Psoas muscle (tissue), 8 donors: ENCODE results near the gene TCTA. TPM values are rescaled to one million over a fixed set of nuclear protein-coding genes. Genes with fewer than 3 reads are reported as not detected.
A peak's percentile ranks its signal among the peaks of the same experiment; 100 is the strongest.

ENCODE experiments used
- ATAC-seq, 4 donors: fragments of 200-7000 bp; cut with Tn5 transposase; one replicate each; pipeline ENCODE4 v1.9.1; 2020; ENCODE audit warnings: moderate library complexity in 3 of 4, mild to moderate bottlenecking in 2 of 4
- DNase-seq, 2 donors: peaks; one replicate each; pipeline ENCODE4 v3.0.0-alpha.2; 2020
- H3K27ac ChIP-seq: fragments of 200-600 bp; one replicate; pipeline ENCODE4 v1.8.0; 2022
- H3K27me3 ChIP-seq, 3 donors: fragments of 200-600 bp in 1 of 3; one replicate each; pipeline versions ENCODE4 v1.6.1 to v1.8.0; 2013 to 2022; ENCODE audit warnings: low read length in 2 of 3, mild to moderate bottlenecking in 2 of 3, moderate library complexity in 1 of 3; ENCODE audit not compliant: insufficient read depth in 3 of 3
- H3K36me3 ChIP-seq, 2 donors: fragments of 200-600 bp in 1 of 2; one replicate each; pipeline versions ENCODE4 v1.6.1 to v1.8.0; 2013 to 2022; ENCODE audit warnings: low read depth in 1 of 2, mild to moderate bottlenecking in 1 of 2, moderate library complexity in 1 of 2; ENCODE audit not compliant: insufficient read depth in 1 of 2
- H3K4me1 ChIP-seq: fragments of 200-600 bp; one replicate; pipeline ENCODE4 v1.8.0; 2022
- H3K4me3 ChIP-seq: fragments of 200-600 bp; one replicate; pipeline ENCODE4 v1.8.0; 2022; ENCODE audit warnings: mild to moderate bottlenecking
- H3K9me3 ChIP-seq: fragments of 200-600 bp; one replicate; pipeline ENCODE4 v1.8.0; 2022
- WGBS, 3 donors: extraction: QIAGEN DNeasy Blood & Tissue Kit; methylation state at CpG; one replicate each; pipeline versions ENCODE4 v1.1.6 to v1.1.7; 2013; 5-methylcytosine and 5-hydroxymethylcytosine counted together
- intact Hi-C, 2 donors: fragments of 100-400 bp; cut with DNase I; formaldehyde crosslinking; loops; one replicate each; pipeline versions ENCODE4 v1.11.0 to v1.14.2; 2022
- polyA plus RNA-seq, 3 donors: library from polyadenylated mRNA; stranded (reverse); fragments of 200-250 nt; gene quantifications; one replicate each; pipeline ENCODE4 v1.2.3, GENCODE V29; 2013
- total RNA-seq, 4 donors: library from RNA; stranded (reverse); fragmentation: NEBNext Ultra II Directional in 2 of 4; extraction: Animal tissue kit (Norgen Biotek cat#: 25700) in 2 of 4; gene quantifications; one replicate each; pipeline versions ENCODE4 v1.2.1 to v1.2.4, GENCODE V29; 2021 to 2023
- TF ChIP-seq, protein P1 (sequence below): fragments of 200-600 bp; IDR thresholded peaks from one replicate; pipeline ENCODE4 v1.8.0; 2022; ENCODE audit warnings: antibody characterized with exemption
- donor health status: healthy with polysubstance abuse.
- donor health status: DM: no; HTN: no; CAD: no; lungs with moderate emphysema.
- donor health status: Bipolar disorder and iron deficiency.
- donor health status: healthy.
- donor health status: DM: yes; HTN: yes; CAD: no.
- donor health status: DM: no; HTN: no; CAD: no.
- donor health status: DM: no; HTN: no; CAD: no.
- donor health status: DM: yes; HTN: yes; CAD: no.

Gene TCTA
- total and polyA plus RNA-seq, 7 donors, result 11.4 to 46.1 (median 18.1) TPM

DNA sequence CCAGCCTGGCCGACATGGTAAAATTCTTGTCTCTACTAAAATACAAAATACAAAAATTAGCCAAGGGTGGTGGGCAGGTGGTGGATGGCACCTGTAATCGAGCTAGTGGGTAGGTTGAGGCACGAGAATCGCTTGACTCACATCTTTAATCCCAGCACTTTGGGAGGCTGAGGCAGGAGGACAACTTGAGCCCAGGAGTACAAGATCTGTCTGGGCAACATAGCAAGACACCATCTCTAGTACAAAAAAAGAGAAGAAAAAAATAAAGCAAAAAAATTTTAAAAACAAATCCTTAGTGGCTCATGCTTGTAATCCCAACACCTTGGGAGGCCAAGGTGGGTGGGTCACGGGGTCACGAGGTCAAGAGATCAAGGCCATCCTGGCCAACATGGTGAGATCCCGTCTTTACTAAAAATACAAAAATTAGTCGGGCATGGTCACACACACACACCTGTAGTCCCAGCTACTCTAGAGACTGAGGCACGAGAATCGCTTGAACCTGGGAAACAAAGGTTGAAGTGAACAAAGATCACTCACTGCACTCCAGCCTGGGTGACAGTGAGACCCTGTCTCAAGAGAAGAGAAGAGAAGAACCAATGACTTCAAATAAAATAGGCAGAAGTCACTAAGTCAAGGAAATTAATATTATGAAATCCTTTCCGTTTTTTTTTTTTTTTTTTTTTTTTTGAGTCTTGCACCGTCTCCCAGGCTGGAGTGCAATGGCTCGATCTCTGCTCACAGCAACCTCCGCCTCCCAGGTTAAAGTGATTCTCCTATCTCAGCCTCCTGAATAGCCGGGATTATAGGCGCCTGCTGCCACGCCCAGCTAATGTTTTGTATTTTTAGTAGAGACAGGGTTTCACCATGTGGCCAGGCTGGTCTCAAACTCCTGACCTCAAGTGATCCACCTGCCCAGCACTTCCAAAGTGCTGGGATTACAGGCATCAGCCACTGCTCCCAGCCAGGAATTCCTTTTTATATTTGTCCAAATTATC, 5.4 kb upstream of the TCTA start:
- Histone ChIP-seq H3K27me3 (no peaks in the 10 kb centered on the region), H3K27ac (peak overlapping the region; percentile 99), H3K4me3 (no peak overlapping the region), H3K4me1 (peaks cover 58% of the 10 kb centered on the region), H3K36me3 (peaks cover 0 to 6% of the 10 kb centered on the region in 2 donors), H3K9me3 (no peaks in the 10 kb centered on the region)
- ATAC-seq, result no peak
- intact Hi-C loops, result loop anchor here (1.0 to 5.0 kb wide), 2 partner anchors 45 to 60 kb away; no protein-coding TSS in a partner anchor
- DNase-seq, result peak in 1 of 2 donors; percentile 32
- WGBS, 3 donors, result 42 to 54% (median 43%) methylated on average over 17 of the region's 17 CpGs
- TF ChIP-seq, protein P1, sequence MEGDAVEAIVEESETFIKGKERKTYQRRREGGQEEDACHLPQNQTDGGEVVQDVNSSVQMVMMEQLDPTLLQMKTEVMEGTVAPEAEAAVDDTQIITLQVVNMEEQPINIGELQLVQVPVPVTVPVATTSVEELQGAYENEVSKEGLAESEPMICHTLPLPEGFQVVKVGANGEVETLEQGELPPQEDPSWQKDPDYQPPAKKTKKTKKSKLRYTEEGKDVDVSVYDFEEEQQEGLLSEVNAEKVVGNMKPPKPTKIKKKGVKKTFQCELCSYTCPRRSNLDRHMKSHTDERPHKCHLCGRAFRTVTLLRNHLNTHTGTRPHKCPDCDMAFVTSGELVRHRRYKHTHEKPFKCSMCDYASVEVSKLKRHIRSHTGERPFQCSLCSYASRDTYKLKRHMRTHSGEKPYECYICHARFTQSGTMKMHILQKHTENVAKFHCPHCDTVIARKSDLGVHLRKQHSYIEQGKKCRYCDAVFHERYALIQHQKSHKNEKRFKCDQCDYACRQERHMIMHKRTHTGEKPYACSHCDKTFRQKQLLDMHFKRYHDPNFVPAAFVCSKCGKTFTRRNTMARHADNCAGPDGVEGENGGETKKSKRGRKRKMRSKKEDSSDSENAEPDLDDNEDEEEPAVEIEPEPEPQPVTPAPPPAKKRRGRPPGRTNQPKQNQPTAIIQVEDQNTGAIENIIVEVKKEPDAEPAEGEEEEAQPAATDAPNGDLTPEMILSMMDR, result no peak

- H3K4me1 ChIP-seq, result peaks cover 57% of the 10 kb centered on the region
- whole genome bisulfite sequencing, 3 donors, result 10 to 29% (median 14%) methylated on average over 4 of the region's 4 CpGs
- H3K9me3 ChIP-seq, result no peaks in the 10 kb centered on the region
- peaks cover 0 to 18% of the 10 kb centered on the region in 2 donors for H3K36me3 ChIP-seq
- peak overlapping the region; percentile 87 for H3K4me3 ChIP-seq
- intact Hi-C loops, result loop anchor here (2.0 to 5.0 kb wide), 2 partner anchors 51 to 68 kb away; partner anchors contain the start of genes GPX1 (in 1 of the 2) and USP4 (in 1 of the 2)
- peak overlapping the region; percentile 99 for H3K27ac ChIP-seq
- DNase-seq, result no peak
- H3K27me3 ChIP-seq, result no peaks in the 10 kb centered on the region
- TF ChIP-seq, protein P1, result no peak
- ATAC-seq, result no peak
These were observed 2.0 kb upstream of the TCTA start for GRCh38 chr3:49410066-49410845.

GRCh38 chr3:49410846-49411534, 1.2 kb upstream of the TCTA start:
- DNase-seq, result no peak
- Histone ChIP-seq H3K36me3 (peaks cover 0 to 26% of the 10 kb centered on the region in 2 donors), H3K27me3 (no peaks in the 10 kb centered on the region), H3K9me3 (no peaks in the 10 kb centered on the region), H3K4me1 (peaks cover 53% of the 10 kb centered on the region), H3K4me3 (peak overlapping the region; percentile 87), H3K27ac (peak overlapping the region; percentile 99)
- intact Hi-C loops, result loop anchor here (2.0 to 5.0 kb wide), 2 partner anchors 52 to 69 kb away; partner anchors contain the start of genes GPX1 (in 1 of the 2) and USP4 (in 1 of the 2)
- WGBS, 3 donors, result 0% methylated on average over 32 to 33 of the region's 33 CpGs
- no peak for ATAC-seq
- TF ChIP-seq, protein P1, result no peak

GRCh38 chr3:49411535-49411967, 672 bp upstream of the TCTA start:
- peak overlapping the region; percentile 87 for H3K4me3 ChIP-seq
- WGBS, 3 donors, result 1% methylated on average over 33 to 59 of the region's 59 CpGs
- TF ChIP-seq, protein P1, result no peak
- peak overlapping the region; percentile 99 for H3K27ac ChIP-seq
- intact Hi-C loops, result loop anchor here (2.0 to 5.0 kb wide), 2 partner anchors 53 to 69 kb away; partner anchors contain the start of genes GPX1 (in 1 of the 2) and USP4 (in 1 of the 2)
- peak; percentile 33 to 42 (median 38) for ATAC-seq
- peak; percentile 69 to 78 for DNase-seq
- H3K27me3 ChIP-seq, result no peaks in the 10 kb centered on the region
- peaks cover 0 to 31% of the 10 kb centered on the region in 2 donors for H3K36me3 ChIP-seq
- peaks cover 47% of the 10 kb centered on the region for H3K4me1 ChIP-seq
- H3K9me3 ChIP-seq, result no peaks in the 10 kb centered on the region
